Upper lobe of right lung (tissue), 1 donor: Measurements from ENCODE around the gene INSYN1. TPM values are rescaled to one million over a fixed set of nuclear protein-coding genes. Genes with fewer than 3 reads are reported as not detected.
"Not testable (repeated sequence)": the region's sequence is repeated elsewhere in the genome, so short reads cannot be mapped to it uniquely, and the experiment has no call there.

Experiments
- ATAC-seq: fragments of 200-7000 bp; cut with Tn5 transposase; one replicate; pipeline ENCODE4 v1.9.1; 2020; ENCODE audit warnings: mild to moderate bottlenecking, moderate library complexity
- DNase-seq: peaks from one replicate; pipeline ENCODE4 v3.0.0-alpha.2; 2020
- H3K27ac ChIP-seq: fragments of 200-600 bp; one replicate; pipeline ENCODE4 v1.8.0; 2022
- H3K27me3 ChIP-seq: fragments of 200-600 bp; one replicate; pipeline ENCODE4 v1.8.0; 2022; ENCODE audit warnings: mild to moderate bottlenecking
- H3K36me3 ChIP-seq: fragments of 200-600 bp; one replicate; pipeline ENCODE4 v1.8.0; 2022
- H3K4me1 ChIP-seq: fragments of 200-600 bp; one replicate; pipeline ENCODE4 v1.8.0; 2022
- H3K4me3 ChIP-seq: fragments of 200-600 bp; one replicate; pipeline ENCODE4 v1.8.0; 2022; ENCODE audit warnings: mild to moderate bottlenecking
- H3K9me3 ChIP-seq: fragments of 200-600 bp; one replicate; pipeline ENCODE4 v1.8.0; 2022
- CTCF ChIP-seq: fragments of 200-600 bp; IDR thresholded peaks from one replicate; pipeline ENCODE4 v1.8.0; 2022; ENCODE audit warnings: antibody characterized with exemption
- intact Hi-C: fragments of 100-400 bp; cut with DNase I; formaldehyde crosslinking; loops from one replicate; pipeline ENCODE4 v1.11.0; 2022
- total RNA-seq: library from RNA; stranded (reverse); fragmentation: NEBNext Ultra II Directional; extraction: Animal tissue kit (Norgen Biotek cat#: 25700); gene quantifications from one replicate; pipeline ENCODE4 v1.2.1, GENCODE V29; 2021
- donor health status: DM: no; HTN: yes; CAD: no; lungs with severe emphysema.

Gene INSYN1
- total RNA-seq, 1 donor from 2014 or later: 6.2 TPM

GRCh38 chr15:73744293-73744692, 8.9 kb downstream of the INSYN1 start:
- Histone ChIP-seq H3K27ac (no peak overlapping the region), H3K27me3 (no peaks in the 10 kb centered on the region), H3K4me3 (no peak overlapping the region), H3K36me3 (no peaks in the 10 kb centered on the region), H3K4me1 (no peaks in the 10 kb centered on the region), H3K9me3 (no peaks in the 10 kb centered on the region)
- intact Hi-C loops: no loop called here
- DNase-seq: no peak
- no peak for ATAC-seq
- no peak for TF ChIP-seq CTCF

GRCh38 chr15:73741321-73741836, 11.8 kb downstream of the INSYN1 start:
- Histone ChIP-seq H3K9me3 (no peaks in the 10 kb centered on the region), H3K27ac (no peak overlapping the region), H3K36me3 (no peaks in the 10 kb centered on the region), H3K4me1 (no peaks in the 10 kb centered on the region), H3K27me3 (no peaks in the 10 kb centered on the region), H3K4me3 (no peak overlapping the region)
- ATAC-seq: no peak
- intact Hi-C loops: no loop called here
- no peak for TF ChIP-seq CTCF
- no peak for DNase-seq

- ATAC-seq: no peak
- no peak for TF ChIP-seq CTCF
- intact Hi-C loops: no loop called here
- H3K4me1 ChIP-seq: no peaks in the 10 kb centered on the region
- no peaks in the 10 kb centered on the region for H3K27me3 ChIP-seq
- no peak for DNase-seq
- no peaks in the 10 kb centered on the region for H3K36me3 ChIP-seq
- no peak overlapping the region for H3K27ac ChIP-seq
- no peak overlapping the region for H3K4me3 ChIP-seq
- H3K9me3 ChIP-seq: no peaks in the 10 kb centered on the region
These were observed 12.8 kb downstream of the INSYN1 start for GRCh38 chr15:73740152-73741048.

- no peak overlapping the region for H3K27ac ChIP-seq
- H3K4me3 ChIP-seq: no peak overlapping the region
- DNase-seq (no peak), ATAC-seq (no peak)
- H3K27me3 ChIP-seq: no peaks in the 10 kb centered on the region
- TF ChIP-seq CTCF: no peak
- no peaks in the 10 kb centered on the region for H3K4me1 ChIP-seq
- H3K9me3 ChIP-seq: no peaks in the 10 kb centered on the region
- intact Hi-C loops: no loop called here
- no peaks in the 10 kb centered on the region for H3K36me3 ChIP-seq
These were observed 15.6 kb downstream of the INSYN1 start for GRCh38 chr15:73737535-73737934.

DNA sequence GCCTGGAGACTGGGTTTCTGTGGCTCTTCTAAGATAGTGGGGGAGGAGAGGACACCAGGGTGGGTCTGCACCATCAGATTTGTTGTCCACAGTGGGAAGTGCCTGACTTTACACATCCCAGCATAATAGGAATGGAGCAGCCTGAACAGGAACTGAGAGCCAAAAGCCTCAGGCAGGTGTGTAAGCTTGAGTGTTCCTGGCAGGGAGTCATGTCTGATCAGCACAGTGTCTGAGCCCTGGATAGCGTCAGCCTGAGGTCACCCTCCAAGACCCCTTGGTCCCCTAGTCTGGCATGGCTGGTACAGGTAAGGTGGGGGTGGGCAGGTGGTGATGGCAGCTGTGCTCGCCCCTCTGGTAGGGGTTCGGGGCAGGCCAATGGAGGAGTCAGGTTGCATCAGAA, 20.2 kb downstream of the INSYN1 start:
- Histone ChIP-seq H3K27me3 (no peaks in the 10 kb centered on the region), H3K36me3 (no peaks in the 10 kb centered on the region), H3K4me1 (no peaks in the 10 kb centered on the region), H3K9me3 (no peaks in the 10 kb centered on the region), H3K4me3 (no peak overlapping the region), H3K27ac (no peak overlapping the region)
- peak; percentile 9 for ATAC-seq
- TF ChIP-seq CTCF: no peak
- DNase-seq: no peak
- intact Hi-C loops: no loop called here

DNA sequence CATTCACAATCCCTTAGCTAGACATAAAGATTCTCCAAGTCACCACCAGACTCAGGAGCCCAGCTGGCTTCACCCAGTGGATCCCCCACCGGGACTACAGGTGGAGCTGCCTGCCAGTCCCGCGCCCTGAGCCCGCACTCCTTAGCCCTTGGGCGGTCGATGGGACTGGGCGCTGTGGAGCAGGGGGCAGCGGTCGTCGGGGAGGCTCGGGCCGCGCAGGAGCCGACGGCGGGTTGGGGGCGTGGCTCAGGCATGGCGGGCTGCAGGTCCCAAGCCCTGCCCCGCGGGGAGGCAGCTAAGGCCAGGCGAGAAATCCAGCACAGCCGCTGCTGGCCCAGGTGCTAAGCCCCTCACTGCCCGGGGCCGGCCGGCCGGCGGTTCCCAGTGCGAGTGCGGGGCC, 21.1 kb downstream of the INSYN1 start:
- H3K36me3 ChIP-seq, ATAC-seq, H3K4me1 ChIP-seq, H3K4me3 ChIP-seq, H3K27ac ChIP-seq, DNase-seq, H3K27me3 ChIP-seq, intact Hi-C loops, H3K9me3 ChIP-seq: not testable (repeated sequence)
